GM21619 (cell line): ENCODE measurements around the gene AIMP2.
A peak's percentile ranks its signal among the peaks of the same experiment; 100 is the strongest.
"Not testable (repeated sequence)": the region's sequence is repeated elsewhere in the genome, so short reads cannot be mapped to it uniquely, and the experiment has no call there.

Source experiments
- ATAC-seq: cut with Tn5 transposase; IDR thresholded peaks from one replicate; pipeline ENCODE4 v1.9.1; 2021; ENCODE audit not compliant: unreplicated experiment

AIMP2 gene

GRCh38 chr7:6008668-6009611 lies at the start of gene AIMP2, which contains the start of gene PMS2:
TSS of gene AIMP2 (plus strand) at chr7:6009272. CDS start at chr7:6009364, 92 bp downstream.
TSS of gene PMS2 (minus strand) at chr7:6009049. CDS start at chr7:6009019, 30 bp downstream.
- peak; percentile 94 for ATAC-seq

- ATAC-seq, result not testable (repeated sequence)
These were observed 45.9 kb upstream of the AIMP2 start for GRCh38 chr7:5963205-5963604.

GRCh38 chr7:5963810-5964209 lies 45.3 kb upstream of the AIMP2 start:
- ATAC-seq, result not testable (repeated sequence)

GRCh38 chr7:5970347-5970911 lies 38.6 kb upstream of the AIMP2 start, which contains the start of gene RSPH10B:
TSS of gene RSPH10B (minus strand) at chr7:5970689. CDS start at chr7:5967116, 3,573 bp downstream.
- not testable (repeated sequence) for ATAC-seq

- not testable (repeated sequence) for ATAC-seq
These were observed 35.5 kb upstream of the AIMP2 start for GRCh38 chr7:5973580-5973979.

- not testable (repeated sequence) for ATAC-seq
These were observed 29.3 kb upstream of the AIMP2 start for GRCh38 chr7:5979680-5980314.

- ATAC-seq, result not testable (repeated sequence)
These were observed 22.0 kb upstream of the AIMP2 start for GRCh38 chr7:5987061-5987460.

GRCh38 chr7:5997210-5997808 lies 11.8 kb upstream of the AIMP2 start:
- ATAC-seq, result no peak

GRCh38 chr7:6007386-6007785 lies 1.7 kb upstream of the AIMP2 start:
- no peak for ATAC-seq

GRCh38 chr7:6007835-6008590 lies 1.1 kb upstream of the AIMP2 start:
- not testable (repeated sequence) for ATAC-seq

GRCh38 chr7:6010370-6010769 lies 1.3 kb downstream of the AIMP2 start:
- not testable (repeated sequence) for ATAC-seq

GRCh38 chr7:6011541-6011940 lies 2.5 kb downstream of the AIMP2 start:
- ATAC-seq, result no peak

GRCh38 chr7:6012355-6013104 lies 3.5 kb downstream of the AIMP2 start:
- ATAC-seq, result no peak

GRCh38 chr7:6015917-6016652 lies 7.0 kb downstream of the AIMP2 start:
- peak; percentile 12 for ATAC-seq

GRCh38 chr7:6016653-6016966 lies 7.5 kb downstream of the AIMP2 start:
- no peak for ATAC-seq

GRCh38 chr7:6020371-6021286 lies 11.6 kb downstream of the AIMP2 start:
- ATAC-seq, result no peak

GRCh38 chr7:6022707-6023106 lies 13.6 kb downstream of the AIMP2 start:
- no peak for ATAC-seq

- ATAC-seq, result no peak
These were observed 14.9 kb downstream of the AIMP2 start for GRCh38 chr7:6023974-6024435.
